ENCODE measurements around the gene LCN1. TPM values are rescaled to one million over a fixed set of nuclear protein-coding genes. Genes with fewer than 3 reads are reported as not detected.

Gene LCN1
- total and polyA plus RNA-seq, 2 of the 4 experiments (the other 2 are of a cell fraction) = not detected

DNA sequence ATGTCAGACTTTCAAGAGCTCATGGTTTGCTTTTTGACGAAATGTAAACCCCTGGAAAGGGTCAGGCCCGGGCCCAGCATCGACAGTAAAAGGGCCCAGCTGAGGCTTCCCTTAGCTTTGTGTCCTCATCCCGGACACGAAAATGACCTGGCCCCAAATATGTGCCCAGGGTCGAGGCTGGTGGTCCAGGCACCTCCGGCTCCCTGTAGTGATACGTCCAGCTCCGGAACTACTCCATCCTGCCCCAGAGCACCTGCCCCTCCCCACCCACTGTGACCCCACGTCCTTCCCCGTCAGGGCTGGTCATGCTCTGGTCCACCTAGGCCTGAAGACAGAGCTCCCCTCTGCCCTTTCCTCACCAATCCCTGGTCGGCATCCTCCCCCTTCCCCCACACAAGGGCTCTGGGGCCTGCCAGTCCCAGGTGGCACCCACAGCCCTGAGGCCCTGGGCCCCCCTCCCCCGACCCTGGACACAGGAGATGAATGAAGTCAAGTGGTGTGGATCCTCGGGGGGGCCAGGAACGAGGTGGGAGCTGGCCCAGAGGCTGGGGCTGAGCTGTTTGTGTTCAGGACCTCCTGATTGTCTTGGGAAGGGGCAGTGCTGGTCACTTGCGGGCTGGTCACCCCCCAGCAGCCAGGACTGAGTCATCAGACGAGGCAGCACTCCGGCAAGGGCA, 30.9 kb downstream of the LCN1 start:
- dilution Hi-C loops (cut with HindIII; ENCODE audit: low sequenced_read_pairs, unreplicated experiment) = no loop called here
- WGBS, 2 experiments (ENCODE audit: extremely low coverage in 2 of 2, insufficient read length in 1 of 2) = 54% methylated on average over 4 of the region's 18 CpGs; no CpG with 5 or more reads in 1 of the 2 experiments
- Histone ChIP-seq H3K36me3 (ENCODE audit: control insufficient read depth, insufficient read depth, low read length) (no peaks in the 10 kb centered on the region), H4K20me1 (ENCODE audit: insufficient read depth, low read length) (no peaks in the 10 kb centered on the region), H3K4me3 (ENCODE audit: insufficient read depth, low read depth, low read length) (no peak overlapping the region), H3K4ac (ENCODE audit: low read depth, low read length) (no peak overlapping the region), H2AK9ac (replicated peaks; ENCODE audit: low read depth, low read length, poor library complexity) (no peak overlapping the region), H3K9me1 (ENCODE audit: insufficient read depth, low read length) (no peaks in the 10 kb centered on the region), H3K9ac (ENCODE audit: low read depth, low read length) (no peak overlapping the region), H3K79me1 (ENCODE audit: low read depth in 1 of 2, low read length in 2 of 2) (no peaks in the 10 kb centered on the region), H3K4me2 (ENCODE audit: low read depth, low read length) (no peak overlapping the region), H3K23ac (ENCODE audit: low read depth, low read length) (no peak overlapping the region), H2AK5ac (ENCODE audit: low read depth, low read length) (no peak overlapping the region), H2BK5ac (ENCODE audit: low read depth, low read length, poor library complexity, severe bottlenecking) (no peak overlapping the region), H3K27me3 (ENCODE audit: control insufficient read depth, insufficient read depth, low read length) (no peaks in the 10 kb centered on the region; the same call in 1 of the 2 replicates), H2BK15ac (ENCODE audit: low read depth, low read length) (no peak overlapping the region), H3K14ac (replicated peaks; ENCODE audit: low read depth, low read length) (no peak overlapping the region), H2BK20ac (ENCODE audit: low read depth, low read length) (no peak overlapping the region), H4K8ac (ENCODE audit: low read depth in 2 of 2, low read length in 2 of 2) (no peak overlapping the region), H3K4me1 (ENCODE audit: control insufficient read depth, insufficient read depth, low read length) (no peaks in the 10 kb centered on the region), H2BK120ac (ENCODE audit: low read depth, low read length) (no peak overlapping the region), H4K5ac (ENCODE audit: low read depth, low read length) (no peak overlapping the region), H4K91ac (ENCODE audit: insufficient read depth, low read depth, low read length) (no peak overlapping the region), H3K56ac (ENCODE audit: extremely low read depth, insufficient read depth, low read length) (no peak overlapping the region), H2AFZ (replicated peaks; ENCODE audit: low read length, poor library complexity) (no peak overlapping the region), H3K18ac (ENCODE audit: low read depth, low read length) (no peak overlapping the region), H3K27ac (ENCODE audit: insufficient read depth, low read length) (no peak overlapping the region), H3K9me3 (ENCODE audit: control insufficient read depth, insufficient read depth, low read length) (no peaks in the 10 kb centered on the region)
- CTCF ChIA-PET = interaction anchor here (0.5 kb wide), 1 partner anchor 49 kb away, joined by 3 read pairs; no protein-coding TSS in a partner anchor
- BruUV-seq (replicated peaks) = no TSS peak
- in situ Hi-C loops (cut with MboI; ENCODE audit: low sequenced_read_pairs) = no loop called here
- DNase-seq (no peak), ATAC-seq (ENCODE audit: low read depth) (no peak)
- intact Hi-C loops (cut with micrococcal nuclease) = no loop called here
- POLR2A ChIA-PET (ENCODE audit: unreplicated experiment) = interaction anchor here (0.6 kb wide), 1 partner anchor 164 kb away, joined by 16 read pairs; no protein-coding TSS in a partner anchor
- no peak for TF ChIP-seq MXI1 (IDR thresholded peaks at IDR 0.05; ENCODE audit: borderline replicate concordance, low read depth, low read length)
- TF ChIP-seq CEBPB (IDR thresholded peaks at IDR 0.05; ENCODE audit: low read depth, low read length) = no peak
- no peak for TF ChIP-seq RCOR1 (IDR thresholded peaks at IDR 0.05; ENCODE audit: insufficient replicate concordance, low read length)
- TF ChIP-seq CHD1 (IDR thresholded peaks at IDR 0.05; ENCODE audit: low read depth, low read length) = no peak
- no peak for TF ChIP-seq MAFK (IDR thresholded peaks at IDR 0.05; ENCODE audit: low read depth, low read length)
- no peak for TF ChIP-seq RFX5 (IDR thresholded peaks at IDR 0.05; ENCODE audit: low read depth, low read length)
- TF ChIP-seq, protein P1, sequence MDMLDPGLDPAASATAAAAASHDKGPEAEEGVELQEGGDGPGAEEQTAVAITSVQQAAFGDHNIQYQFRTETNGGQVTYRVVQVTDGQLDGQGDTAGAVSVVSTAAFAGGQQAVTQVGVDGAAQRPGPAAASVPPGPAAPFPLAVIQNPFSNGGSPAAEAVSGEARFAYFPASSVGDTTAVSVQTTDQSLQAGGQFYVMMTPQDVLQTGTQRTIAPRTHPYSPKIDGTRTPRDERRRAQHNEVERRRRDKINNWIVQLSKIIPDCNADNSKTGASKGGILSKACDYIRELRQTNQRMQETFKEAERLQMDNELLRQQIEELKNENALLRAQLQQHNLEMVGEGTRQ (IDR thresholded peaks at IDR 0.05; ENCODE audit: low read depth, low read length) = no peak
- no peak for TF ChIP-seq RAD21 (IDR thresholded peaks at IDR 0.05; ENCODE audit: low read length)
- TF ChIP-seq, protein P2, sequence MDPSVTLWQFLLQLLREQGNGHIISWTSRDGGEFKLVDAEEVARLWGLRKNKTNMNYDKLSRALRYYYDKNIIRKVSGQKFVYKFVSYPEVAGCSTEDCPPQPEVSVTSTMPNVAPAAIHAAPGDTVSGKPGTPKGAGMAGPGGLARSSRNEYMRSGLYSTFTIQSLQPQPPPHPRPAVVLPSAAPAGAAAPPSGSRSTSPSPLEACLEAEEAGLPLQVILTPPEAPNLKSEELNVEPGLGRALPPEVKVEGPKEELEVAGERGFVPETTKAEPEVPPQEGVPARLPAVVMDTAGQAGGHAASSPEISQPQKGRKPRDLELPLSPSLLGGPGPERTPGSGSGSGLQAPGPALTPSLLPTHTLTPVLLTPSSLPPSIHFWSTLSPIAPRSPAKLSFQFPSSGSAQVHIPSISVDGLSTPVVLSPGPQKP (IDR thresholded peaks at IDR 0.05; ENCODE audit: borderline replicate concordance, low read depth, low read length) = no peak
- no peak for TF ChIP-seq MAZ (IDR thresholded peaks at IDR 0.05; ENCODE audit: borderline replicate concordance, low read depth, low read length)
- no peak for TF ChIP-seq POLR2A (IDR thresholded peaks at IDR 0.05; ENCODE audit: low read depth, low read length)
- TF ChIP-seq, protein P3, sequence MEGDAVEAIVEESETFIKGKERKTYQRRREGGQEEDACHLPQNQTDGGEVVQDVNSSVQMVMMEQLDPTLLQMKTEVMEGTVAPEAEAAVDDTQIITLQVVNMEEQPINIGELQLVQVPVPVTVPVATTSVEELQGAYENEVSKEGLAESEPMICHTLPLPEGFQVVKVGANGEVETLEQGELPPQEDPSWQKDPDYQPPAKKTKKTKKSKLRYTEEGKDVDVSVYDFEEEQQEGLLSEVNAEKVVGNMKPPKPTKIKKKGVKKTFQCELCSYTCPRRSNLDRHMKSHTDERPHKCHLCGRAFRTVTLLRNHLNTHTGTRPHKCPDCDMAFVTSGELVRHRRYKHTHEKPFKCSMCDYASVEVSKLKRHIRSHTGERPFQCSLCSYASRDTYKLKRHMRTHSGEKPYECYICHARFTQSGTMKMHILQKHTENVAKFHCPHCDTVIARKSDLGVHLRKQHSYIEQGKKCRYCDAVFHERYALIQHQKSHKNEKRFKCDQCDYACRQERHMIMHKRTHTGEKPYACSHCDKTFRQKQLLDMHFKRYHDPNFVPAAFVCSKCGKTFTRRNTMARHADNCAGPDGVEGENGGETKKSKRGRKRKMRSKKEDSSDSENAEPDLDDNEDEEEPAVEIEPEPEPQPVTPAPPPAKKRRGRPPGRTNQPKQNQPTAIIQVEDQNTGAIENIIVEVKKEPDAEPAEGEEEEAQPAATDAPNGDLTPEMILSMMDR (conservative IDR thresholded peaks at IDR 0.05; ENCODE audit: low read depth, low read length) = no peak

Measured in IMR-90 (cell line).